Lung microvascular endothelial cell (primary cell): ENCODE data around the gene ERP29. TPM values are rescaled to one million over a fixed set of nuclear protein-coding genes. Genes with fewer than 3 reads are reported as not detected.
"Not testable (repeated sequence)": the region's sequence is repeated elsewhere in the genome, so short reads cannot be mapped to it uniquely, and the experiment has no call there.

Experiments
- DNase-seq, 2 donors: peaks; one replicate each; pipeline versions ENCODE4 v3.0.0 to v3.0.0-alpha.2; 2010; ENCODE audit warnings: low read depth in 2 of 2
- total RNA-seq: library from RNA; depleted of rRNA; stranded (reverse); fragments of >200 nt; gene quantifications from 2 replicates; pipeline ENCODE4 v1.2.1, GENCODE V29; 2014

The ERP29 gene
- total RNA-seq, 1 donor from 2014 or later = 110 TPM

GRCh38 chr12:112035219-112035785 is 22.1 kb downstream of the ERP29 start:
- DNase-seq = no peak

GRCh38 chr12:112036614-112037013 is 23.4 kb downstream of the ERP29 start:
- DNase-seq = not testable (repeated sequence)

- no peak for DNase-seq
Observed at GRCh38 chr12:112046003-112046402, 32.8 kb downstream of the ERP29 start.

- DNase-seq = no peak
Observed at GRCh38 chr12:112049351-112049750, 36.1 kb downstream of the ERP29 start.

GRCh38 chr12:112061137-112061536 is 47.9 kb downstream of the ERP29 start:
- no peak for DNase-seq

GRCh38 chr12:112063273-112063672 is 50.0 kb downstream of the ERP29 start:
- no peak for DNase-seq

GRCh38 chr12:112066566-112066965 is 53.3 kb downstream of the ERP29 start:
- no peak for DNase-seq

Other genes with a start within 250 kb of the ERP29 start
- 28.5 and 49.0 TPM in 2 replicates for gene ALDH2, start 246.5 kb upstream of the ERP29 start, total RNA-seq
- gene MAPKAPK5, start 171.2 kb upstream of the ERP29 start, total RNA-seq = 13.5 and 18.5 TPM in 2 replicates
- 2.0 and 3.4 TPM in 2 replicates for gene TMEM116, start 261 bp upstream of the ERP29 start, total RNA-seq
- gene NAA25, start 95.4 kb downstream of the ERP29 start, total RNA-seq = 10.5 and 12.5 TPM in 2 replicates
- 22.7 and 26.4 TPM in 2 replicates for gene TRAFD1, start 112.1 kb downstream of the ERP29 start, total RNA-seq